ENCODE results near the gene RNF130. TPM values are rescaled to one million over a fixed set of nuclear protein-coding genes. Genes with fewer than 3 reads are reported as not detected.
A peak's percentile ranks its signal among the peaks of the same experiment; 100 is the strongest.

RNF130 gene
- total and polyA plus RNA-seq, 2 of the 13 experiments (the other 11 are each of a cell fraction or from before 2014, with no cell fraction given), result 28.2 to 28.3 TPM

DNA sequence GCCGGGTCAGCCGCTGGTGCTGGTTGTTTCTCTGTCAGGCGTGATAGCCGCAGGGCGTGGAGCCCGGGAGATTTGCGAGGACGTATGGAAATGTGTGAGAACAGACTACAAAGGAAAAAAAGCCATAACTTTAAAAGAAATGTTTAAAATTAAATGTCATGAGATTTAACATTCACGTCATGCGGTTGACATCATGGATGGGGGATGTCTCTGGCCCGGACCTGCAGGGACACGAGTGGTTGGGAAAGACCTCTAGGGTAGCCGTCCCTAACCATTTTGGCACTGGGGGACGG is 643 bp upstream of the RNF130 start (continued):
- TF ChIP-seq ELF4 (CRISPR knock-in tag; IDR thresholded peaks at IDR 0.05; ENCODE audit: borderline replicate concordance) (no peak; the same call in 1 of the 2 replicates), ZNF629 (CRISPR knock-in tag; conservative IDR thresholded peaks at IDR 0.05) (no peak), ZNF296 (CRISPR knock-in tag; conservative IDR thresholded peaks at IDR 0.05) (0 out of 2 replicates have a peak, but pooled peaks have one; percentile 85), TBL1XR1 (IDR thresholded peaks at IDR 0.05; ENCODE audit: borderline replicate concordance, low read length, partially characterized antibody) (no peak), IRX3 (CRISPR knock-in tag; IDR thresholded peaks at IDR 0.05; ENCODE audit: borderline replicate concordance, low read depth) (no peak), JUND (CRISPR knock-in tag; IDR thresholded peaks at IDR 0.05) (peak; percentile 67; the same call in 1 of the 2 replicates), ZNF615 (CRISPR knock-in tag; IDR thresholded peaks at IDR 0.05; ENCODE audit: borderline replicate concordance) (peak; percentile 96; the same call in 1 of the 2 replicates), BHLHE40 (IDR thresholded peaks at IDR 0.05; ENCODE audit: low read length) (no peak), ZNF101 (CRISPR knock-in tag; IDR thresholded peaks at IDR 0.05; ENCODE audit: borderline replicate concordance, low read depth) (no peak), ELF3 (CRISPR knock-in tag; IDR thresholded peaks at IDR 0.05) (no peak), ZNF75D (CRISPR knock-in tag; IDR thresholded peaks at IDR 0.05; ENCODE audit: borderline replicate concordance) (peak; percentile 97), FOSL2 (CRISPR knock-in tag; IDR thresholded peaks at IDR 0.05) (no peak), TCF7L2 (IDR thresholded peaks at IDR 0.05; ENCODE audit: low read depth, low read length) (no peak), PHF8 (CRISPR knock-in tag; IDR thresholded peaks at IDR 0.05) (no peak), ZFAT (CRISPR knock-in tag; conservative IDR thresholded peaks at IDR 0.05) (peak; percentile 92; the same call in 1 of the 2 replicates), ZNF552 (CRISPR knock-in tag; IDR thresholded peaks at IDR 0.05; ENCODE audit: borderline replicate concordance) (no peak), GATAD2A (CRISPR knock-in tag; IDR thresholded peaks at IDR 0.05) (peak; percentile 49; the same call in 1 of the 2 replicates)
- TF ChIP-seq, protein P1, sequence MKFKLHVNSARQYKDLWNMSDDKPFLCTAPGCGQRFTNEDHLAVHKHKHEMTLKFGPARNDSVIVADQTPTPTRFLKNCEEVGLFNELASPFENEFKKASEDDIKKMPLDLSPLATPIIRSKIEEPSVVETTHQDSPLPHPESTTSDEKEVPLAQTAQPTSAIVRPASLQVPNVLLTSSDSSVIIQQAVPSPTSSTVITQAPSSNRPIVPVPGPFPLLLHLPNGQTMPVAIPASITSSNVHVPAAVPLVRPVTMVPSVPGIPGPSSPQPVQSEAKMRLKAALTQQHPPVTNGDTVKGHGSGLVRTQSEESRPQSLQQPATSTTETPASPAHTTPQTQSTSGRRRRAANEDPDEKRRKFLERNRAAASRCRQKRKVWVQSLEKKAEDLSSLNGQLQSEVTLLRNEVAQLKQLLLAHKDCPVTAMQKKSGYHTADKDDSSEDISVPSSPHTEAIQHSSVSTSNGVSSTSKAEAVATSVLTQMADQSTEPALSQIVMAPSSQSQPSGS (CRISPR knock-in tag; IDR thresholded peaks at IDR 0.05), result 0 out of 2 replicates have a peak, but pooled peaks have one; percentile 84
- TF ChIP-seq, protein P2, sequence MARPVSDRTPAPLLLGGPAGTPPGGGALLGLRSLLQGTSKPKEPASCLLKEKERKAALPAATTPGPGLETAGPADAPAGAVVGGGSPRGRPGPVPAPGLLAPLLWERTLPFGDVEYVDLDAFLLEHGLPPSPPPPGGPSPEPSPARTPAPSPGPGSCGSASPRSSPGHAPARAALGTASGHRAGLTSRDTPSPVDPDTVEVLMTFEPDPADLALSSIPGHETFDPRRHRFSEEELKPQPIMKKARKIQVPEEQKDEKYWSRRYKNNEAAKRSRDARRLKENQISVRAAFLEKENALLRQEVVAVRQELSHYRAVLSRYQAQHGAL (CRISPR knock-in tag; IDR thresholded peaks at IDR 0.05; ENCODE audit: not compliant biosample characterization), result peak; percentile 96
- TF ChIP-seq, protein P3, sequence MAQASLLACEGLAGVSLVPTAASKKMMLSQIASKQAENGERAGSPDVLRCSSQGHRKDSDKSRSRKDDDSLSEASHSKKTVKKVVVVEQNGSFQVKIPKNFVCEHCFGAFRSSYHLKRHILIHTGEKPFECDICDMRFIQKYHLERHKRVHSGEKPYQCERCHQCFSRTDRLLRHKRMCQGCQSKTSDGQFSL (CRISPR knock-in tag; IDR thresholded peaks at IDR 0.05), result no peak
- TF ChIP-seq, protein P4, sequence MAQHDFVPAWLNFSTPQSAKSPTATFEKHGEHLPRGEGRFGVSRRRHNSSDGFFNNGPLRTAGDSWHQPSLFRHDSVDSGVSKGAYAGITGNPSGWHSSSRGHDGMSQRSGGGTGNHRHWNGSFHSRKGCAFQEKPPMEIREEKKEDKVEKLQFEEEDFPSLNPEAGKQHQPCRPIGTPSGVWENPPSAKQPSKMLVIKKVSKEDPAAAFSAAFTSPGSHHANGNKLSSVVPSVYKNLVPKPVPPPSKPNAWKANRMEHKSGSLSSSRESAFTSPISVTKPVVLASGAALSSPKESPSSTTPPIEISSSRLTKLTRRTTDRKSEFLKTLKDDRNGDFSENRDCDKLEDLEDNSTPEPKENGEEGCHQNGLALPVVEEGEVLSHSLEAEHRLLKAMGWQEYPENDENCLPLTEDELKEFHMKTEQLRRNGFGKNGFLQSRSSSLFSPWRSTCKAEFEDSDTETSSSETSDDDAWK (CRISPR knock-in tag; IDR thresholded peaks at IDR 0.05), result no peak
- TF ChIP-seq, protein P5, sequence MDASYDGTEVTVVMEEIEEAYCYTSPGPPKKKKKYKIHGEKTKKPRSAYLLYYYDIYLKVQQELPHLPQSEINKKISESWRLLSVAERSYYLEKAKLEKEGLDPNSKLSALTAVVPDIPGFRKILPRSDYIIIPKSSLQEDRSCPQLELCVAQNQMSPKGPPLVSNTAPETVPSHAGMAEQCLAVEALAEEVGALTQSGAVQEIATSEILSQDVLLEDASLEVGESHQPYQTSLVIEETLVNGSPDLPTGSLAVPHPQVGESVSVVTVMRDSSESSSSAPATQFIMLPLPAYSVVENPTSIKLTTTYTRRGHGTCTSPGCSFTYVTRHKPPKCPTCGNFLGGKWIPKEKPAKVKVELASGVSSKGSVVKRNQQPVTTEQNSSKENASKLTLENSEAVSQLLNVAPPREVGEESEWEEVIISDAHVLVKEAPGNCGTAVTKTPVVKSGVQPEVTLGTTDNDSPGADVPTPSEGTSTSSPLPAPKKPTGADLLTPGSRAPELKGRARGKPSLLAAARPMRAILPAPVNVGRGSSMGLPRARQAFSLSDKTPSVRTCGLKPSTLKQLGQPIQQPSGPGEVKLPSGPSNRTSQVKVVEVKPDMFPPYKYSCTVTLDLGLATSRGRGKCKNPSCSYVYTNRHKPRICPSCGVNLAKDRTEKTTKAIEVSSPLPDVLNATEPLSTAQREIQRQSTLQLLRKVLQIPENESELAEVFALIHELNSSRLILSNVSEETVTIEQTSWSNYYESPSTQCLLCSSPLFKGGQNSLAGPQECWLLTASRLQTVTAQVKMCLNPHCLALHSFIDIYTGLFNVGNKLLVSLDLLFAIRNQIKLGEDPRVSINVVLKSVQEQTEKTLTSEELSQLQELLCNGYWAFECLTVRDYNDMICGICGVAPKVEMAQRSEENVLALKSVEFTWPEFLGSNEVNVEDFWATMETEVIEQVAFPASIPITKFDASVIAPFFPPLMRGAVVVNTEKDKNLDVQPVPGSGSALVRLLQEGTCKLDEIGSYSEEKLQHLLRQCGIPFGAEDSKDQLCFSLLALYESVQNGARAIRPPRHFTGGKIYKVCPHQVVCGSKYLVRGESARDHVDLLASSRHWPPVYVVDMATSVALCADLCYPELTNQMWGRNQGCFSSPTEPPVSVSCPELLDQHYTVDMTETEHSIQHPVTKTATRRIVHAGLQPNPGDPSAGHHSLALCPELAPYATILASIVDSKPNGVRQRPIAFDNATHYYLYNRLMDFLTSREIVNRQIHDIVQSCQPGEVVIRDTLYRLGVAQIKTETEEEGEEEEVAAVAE (CRISPR knock-in tag; IDR thresholded peaks at IDR 0.05; ENCODE audit: borderline replicate concordance), result peak; percentile 90
